Gastrocnemius medialis (tissue), 4 donors: ENCODE data around the gene ASCC1. TPM values are rescaled to one million over a fixed set of nuclear protein-coding genes. Genes with fewer than 3 reads are reported as not detected.

Source experiments
- ATAC-seq, 2 donors: fragments of 150-250 bp; one replicate each; pipeline ENCODE4 v1.9.1; 2016
- DNase-seq, 2 donors: peaks; one replicate each; pipeline ENCODE4 v3.0.0-alpha.2; 2019
- H3K27ac ChIP-seq, 4 donors: fragments of 200-600 bp; sonication (generic); 1 replicate in 1 of 4; 2 replicates in 3 of 4; pipeline ENCODE4 v1.5.1; 2016 to 2018; ENCODE audit warnings: mild to moderate bottlenecking in 2 of 4, moderate library complexity in 1 of 4
- H3K27me3 ChIP-seq, 3 donors: fragments of 200-600 bp; sonication (generic) in 2 of 3; 1 replicate in 1 of 3; 2 replicates in 2 of 3; pipeline versions ENCODE4 v1.5.1 to v1.6.0; 2016 to 2019; ENCODE audit warnings: mild to moderate bottlenecking in 1 of 3, moderate library complexity in 1 of 3
- H3K36me3 ChIP-seq, 2 donors: fragments of 200-600 bp; sonication (generic) in 1 of 2; one replicate each; pipeline ENCODE4 v1.5.1; 2017 to 2018
- H3K4me1 ChIP-seq, 2 donors: fragments of 200-600 bp; sonication (generic) in 1 of 2; one replicate each; pipeline ENCODE4 v1.5.1; 2016 to 2017; ENCODE audit warnings: mild to moderate bottlenecking in 2 of 2
- H3K4me3 ChIP-seq, 4 donors: fragments of 200-600 bp; sonication (generic) in 3 of 4; 1 replicate in 1 of 4; 2 replicates in 3 of 4; pipeline ENCODE4 v1.5.1; 2016 to 2019; ENCODE audit warnings: mild to moderate bottlenecking in 2 of 4
- H3K9me3 ChIP-seq, 3 donors: fragments of 200-600 bp; sonication (generic) in 2 of 3; 1 replicate in 1 of 3; 2 replicates in 2 of 3; pipeline ENCODE4 v1.5.1; 2016 to 2019
- CTCF ChIP-seq, 5 experiments: fragments of 450-650 bp in 3 of 5; fragments of 200-600 bp in 2 of 5; sonication (generic) in 2 of 5; IDR thresholded peaks in 4 of 5; conservative IDR thresholded peaks in 1 of 5; 1 replicate in 4 of 5; 2 replicates in 1 of 5; pipeline ENCODE4 v1.5.1; 2016 to 2019; ENCODE audit warnings: antibody characterized with exemption in 5 of 5, mild to moderate bottlenecking in 3 of 5, moderate library complexity in 3 of 5
- POLR2A ChIP-seq, 2 donors: fragments of 450-650 bp; IDR thresholded peaks; one replicate each; pipeline ENCODE4 v1.6.1; 2017; ENCODE audit warnings: antibody characterized with exemption in 2 of 2, mild to moderate bottlenecking in 2 of 2, moderate library complexity in 2 of 2
- in situ Hi-C, 4 donors: fragments of 200-750 bp; cut with MboI; loops; one replicate each; pipeline versions ENCODE4 v1.15.0 to v1.8.0; 2017; ENCODE audit warnings: low sequenced_read_pairs in 4 of 4
- intact Hi-C: fragments of 100-400 bp; cut with DNase I; formaldehyde crosslinking; loops from one replicate; pipeline ENCODE4 v1.15.1; 2023; ENCODE audit warnings: low total_unique reads
- total RNA-seq, 4 donors: library from RNA; depleted of rRNA; stranded (reverse); fragments of >200 nt; gene quantifications; one replicate each; pipeline versions ENCODE4 v1.1.0 to v1.2.3, GENCODE V29; 2016

ASCC1 gene
- total RNA-seq, 4 donors from 2014 or later, result 26.1 to 31.1 (median 29.6) TPM

GRCh38 chr10:72075376-72076115 is 140.5 kb downstream of the ASCC1 start:
- Histone ChIP-seq H3K27ac (no peak overlapping the region), H3K27me3 (no peaks in the 10 kb centered on the region), H3K4me1 (no peaks in the 10 kb centered on the region), H3K36me3 (no peaks in the 10 kb centered on the region), H3K9me3 (no peaks in the 10 kb centered on the region), H3K4me3 (no peak overlapping the region)
- TF ChIP-seq CTCF (IDR thresholded peaks at IDR 0.05 in 4 of 5, conservative IDR thresholded peaks at IDR 0.05 in 1 of 5), result no peak
- no peak for TF ChIP-seq POLR2A (IDR thresholded peaks at IDR 0.05)
- ATAC-seq (no peak), DNase-seq (no peak)
- intact Hi-C loops, result no loop called here
- in situ Hi-C loops, result no loop called here

DNA sequence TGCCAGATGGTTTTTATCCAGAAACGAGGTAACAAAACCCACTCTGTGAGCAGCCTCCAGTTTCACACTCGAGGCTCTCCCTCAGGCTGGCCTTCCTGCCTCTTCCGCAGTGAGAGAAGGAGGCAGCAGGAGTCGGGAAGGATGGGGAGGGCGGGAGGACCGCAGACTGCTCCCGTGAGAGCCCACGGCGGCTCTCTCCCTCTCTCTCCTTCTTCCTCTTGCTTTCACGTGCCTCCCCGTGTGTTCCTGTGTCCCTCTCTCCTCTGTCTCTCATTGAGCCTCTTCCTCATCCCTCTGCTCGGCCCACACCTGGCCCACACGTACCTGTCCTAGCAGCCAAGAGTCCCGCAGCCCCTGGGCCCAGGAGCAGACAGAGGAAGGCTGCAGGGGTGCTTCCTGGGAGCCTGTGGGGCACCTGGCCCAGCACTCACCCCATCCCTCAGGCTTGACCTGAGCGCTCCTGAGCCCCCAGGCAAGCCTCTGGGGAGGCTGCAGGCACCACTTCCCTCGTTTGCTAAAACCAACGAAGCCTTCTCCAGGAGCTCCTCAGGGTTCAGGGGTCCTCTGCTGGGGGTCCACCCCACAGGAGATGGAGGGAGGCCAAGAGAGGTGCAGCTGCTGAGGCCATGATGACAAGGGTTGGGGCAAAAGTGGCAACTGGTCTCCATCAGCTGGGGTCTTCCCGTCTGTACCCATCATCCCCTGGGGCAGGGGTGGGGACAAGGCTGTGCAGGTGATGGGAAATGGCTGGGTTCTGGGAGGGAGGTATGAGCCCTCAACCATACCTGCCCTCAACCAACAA is 141.3 kb downstream of the ASCC1 start:
- ATAC-seq (no peak), DNase-seq (no peak)
- H3K4me3 ChIP-seq, result no peak overlapping the region
- no peaks in the 10 kb centered on the region for H3K27me3 ChIP-seq
- H3K36me3 ChIP-seq, result no peaks in the 10 kb centered on the region
- intact Hi-C loops (no loop called here), in situ Hi-C loops (no loop called here)
- TF ChIP-seq CTCF (IDR thresholded peaks at IDR 0.05 in 4 of 5, conservative IDR thresholded peaks at IDR 0.05 in 1 of 5), result no peak
- no peak for TF ChIP-seq POLR2A (IDR thresholded peaks at IDR 0.05)
- H3K9me3 ChIP-seq, result no peaks in the 10 kb centered on the region
- H3K27ac ChIP-seq, result no peak overlapping the region
- H3K4me1 ChIP-seq, result no peaks in the 10 kb centered on the region

DNA sequence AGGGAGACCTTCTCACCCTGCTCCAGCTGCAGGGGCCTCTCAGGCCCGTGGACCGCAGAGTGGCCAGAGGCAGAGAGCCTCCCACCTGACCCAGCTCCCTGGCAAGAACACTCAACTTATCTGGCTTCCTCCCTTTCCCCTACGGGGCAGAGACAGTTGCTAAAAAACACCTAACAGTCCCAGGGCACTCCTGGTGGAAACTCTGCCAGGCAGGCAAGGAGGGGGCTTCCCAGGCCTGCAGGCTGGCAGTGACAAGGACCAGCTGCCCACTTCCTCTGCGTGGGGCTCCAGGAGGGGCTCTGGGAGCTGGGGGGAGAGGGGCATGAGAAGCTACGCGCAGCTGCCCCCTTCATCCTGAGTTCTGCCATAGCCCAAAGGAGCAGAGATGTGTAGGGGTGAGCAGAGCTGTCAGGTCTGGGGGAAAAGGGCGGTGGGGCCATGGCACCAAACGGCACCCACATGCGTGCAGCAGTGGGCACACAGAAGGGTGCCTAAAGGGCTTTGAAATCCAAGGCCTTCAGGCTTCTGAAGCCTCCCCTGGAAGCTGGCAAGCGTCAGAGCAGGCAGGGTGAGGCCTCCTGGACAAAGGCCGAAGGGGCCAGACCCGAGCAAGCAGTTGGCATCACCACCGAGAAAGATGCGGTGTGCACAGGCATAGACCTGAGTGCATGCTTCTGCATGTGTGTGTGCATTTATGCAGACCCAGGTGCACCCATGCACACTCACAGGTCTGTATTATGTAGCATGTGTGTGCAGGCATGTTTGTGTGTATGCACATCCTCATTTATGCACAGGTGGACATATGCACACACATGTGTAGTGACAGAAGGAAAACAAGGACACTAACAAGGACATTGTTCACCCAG is 142.1 kb downstream of the ASCC1 start:
- intact Hi-C loops (no loop called here), in situ Hi-C loops (no loop called here)
- no peak for TF ChIP-seq CTCF (IDR thresholded peaks at IDR 0.05 in 4 of 5, conservative IDR thresholded peaks at IDR 0.05 in 1 of 5)
- no peak for TF ChIP-seq POLR2A (IDR thresholded peaks at IDR 0.05)
- ATAC-seq (no peak), DNase-seq (no peak)
- no peak overlapping the region for H3K4me3 ChIP-seq
- no peaks in the 10 kb centered on the region for H3K9me3 ChIP-seq
- H3K27me3 ChIP-seq, result no peaks in the 10 kb centered on the region
- no peak overlapping the region for H3K27ac ChIP-seq
- H3K4me1 ChIP-seq, result no peaks in the 10 kb centered on the region
- H3K36me3 ChIP-seq, result no peaks in the 10 kb centered on the region

GRCh38 chr10:72072639-72073038 is 143.4 kb downstream of the ASCC1 start:
- no peaks in the 10 kb centered on the region for H3K27me3 ChIP-seq
- TF ChIP-seq POLR2A (IDR thresholded peaks at IDR 0.05) (no peak), CTCF (IDR thresholded peaks at IDR 0.05 in 4 of 5, conservative IDR thresholded peaks at IDR 0.05 in 1 of 5) (no peak)
- DNase-seq (no peak), ATAC-seq (no peak)
- H3K36me3 ChIP-seq, result no peaks in the 10 kb centered on the region
- intact Hi-C loops, result no loop called here
- no peak overlapping the region for H3K4me3 ChIP-seq
- H3K4me1 ChIP-seq, result no peaks in the 10 kb centered on the region
- H3K27ac ChIP-seq, result no peak overlapping the region
- H3K9me3 ChIP-seq, result no peaks in the 10 kb centered on the region
- in situ Hi-C loops, result no loop called here
